ENCODE data around the gene ABHD12B.

The ABHD12B gene, protein sequence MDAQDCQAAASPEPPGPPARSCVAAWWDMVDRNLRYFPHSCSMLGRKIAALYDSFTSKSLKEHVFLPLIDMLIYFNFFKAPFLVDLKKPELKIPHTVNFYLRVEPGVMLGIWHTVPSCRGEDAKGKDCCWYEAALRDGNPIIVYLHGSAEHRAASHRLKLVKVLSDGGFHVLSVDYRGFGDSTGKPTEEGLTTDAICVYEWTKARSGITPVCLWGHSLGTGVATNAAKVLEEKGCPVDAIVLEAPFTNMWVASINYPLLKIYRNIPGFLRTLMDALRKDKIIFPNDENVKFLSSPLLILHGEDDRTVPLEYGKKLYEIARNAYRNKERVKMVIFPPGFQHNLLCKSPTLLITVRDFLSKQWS

GRCh38 chr14:50871914-50872732 lies at the start of gene ABHD12B:
TSS of gene ABHD12B (plus strand) at chr14:50872053. CDS start at chr14:50872175, 122 bp downstream.
- no peak for DNase-seq

- no peak for DNase-seq
Observed at GRCh38 chr14:50822501-50823042, 49.3 kb upstream of the ABHD12B start.

- DNase-seq: no peak
Observed at GRCh38 chr14:50823051-50823761, 48.6 kb upstream of the ABHD12B start.

DNA sequence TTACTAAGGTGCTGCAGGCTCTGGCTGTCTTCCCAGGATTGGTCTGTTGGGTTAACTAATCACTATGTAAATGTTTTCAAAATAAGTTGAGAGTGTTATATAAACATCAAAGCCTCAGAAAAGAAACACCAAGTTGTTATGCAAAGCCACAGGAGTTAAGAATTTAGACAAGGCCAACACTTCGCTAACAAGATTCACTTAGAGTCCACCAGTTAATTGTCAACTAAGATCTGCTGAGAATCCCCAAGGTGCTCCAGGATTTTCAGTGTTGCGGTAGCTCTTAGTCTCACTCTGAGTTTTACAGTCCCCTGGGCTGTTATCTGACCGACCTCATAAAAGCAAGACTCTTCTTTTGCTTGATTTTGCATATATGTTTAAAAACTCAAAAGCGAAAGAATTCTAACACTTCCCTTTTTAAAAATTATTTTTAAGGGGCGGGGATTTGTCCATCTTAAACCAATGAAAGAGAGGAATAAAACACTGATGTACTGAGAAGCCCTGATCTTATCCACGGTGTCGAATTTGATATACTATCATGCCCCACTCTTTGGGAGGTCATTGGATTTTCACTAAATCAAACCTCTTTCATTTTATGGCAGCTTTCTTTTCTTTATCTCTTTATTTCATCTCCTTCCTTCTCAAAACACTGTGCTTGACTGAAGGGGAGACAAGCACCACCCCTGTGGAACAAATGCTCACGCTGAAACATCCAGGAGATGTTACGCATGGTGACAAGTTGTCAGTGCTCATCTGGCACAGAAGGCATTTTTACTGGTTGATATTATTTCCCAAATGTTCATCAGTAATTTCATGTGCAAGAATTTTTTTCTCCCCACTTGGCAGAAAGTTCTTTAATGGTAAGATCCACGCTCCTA lies 47.9 kb upstream of the ABHD12B start:
- DNase-seq: no peak

GRCh38 chr14:50825307-50825706 lies 46.5 kb upstream of the ABHD12B start:
- DNase-seq: no peak

- no peak for DNase-seq
Observed at GRCh38 chr14:50826681-50827080, 45.2 kb upstream of the ABHD12B start.

GRCh38 chr14:50828721-50829488 lies 42.9 kb upstream of the ABHD12B start:
- no peak for DNase-seq

- DNase-seq: no peak
Observed at GRCh38 chr14:50829489-50830043, 42.3 kb upstream of the ABHD12B start.

DNA sequence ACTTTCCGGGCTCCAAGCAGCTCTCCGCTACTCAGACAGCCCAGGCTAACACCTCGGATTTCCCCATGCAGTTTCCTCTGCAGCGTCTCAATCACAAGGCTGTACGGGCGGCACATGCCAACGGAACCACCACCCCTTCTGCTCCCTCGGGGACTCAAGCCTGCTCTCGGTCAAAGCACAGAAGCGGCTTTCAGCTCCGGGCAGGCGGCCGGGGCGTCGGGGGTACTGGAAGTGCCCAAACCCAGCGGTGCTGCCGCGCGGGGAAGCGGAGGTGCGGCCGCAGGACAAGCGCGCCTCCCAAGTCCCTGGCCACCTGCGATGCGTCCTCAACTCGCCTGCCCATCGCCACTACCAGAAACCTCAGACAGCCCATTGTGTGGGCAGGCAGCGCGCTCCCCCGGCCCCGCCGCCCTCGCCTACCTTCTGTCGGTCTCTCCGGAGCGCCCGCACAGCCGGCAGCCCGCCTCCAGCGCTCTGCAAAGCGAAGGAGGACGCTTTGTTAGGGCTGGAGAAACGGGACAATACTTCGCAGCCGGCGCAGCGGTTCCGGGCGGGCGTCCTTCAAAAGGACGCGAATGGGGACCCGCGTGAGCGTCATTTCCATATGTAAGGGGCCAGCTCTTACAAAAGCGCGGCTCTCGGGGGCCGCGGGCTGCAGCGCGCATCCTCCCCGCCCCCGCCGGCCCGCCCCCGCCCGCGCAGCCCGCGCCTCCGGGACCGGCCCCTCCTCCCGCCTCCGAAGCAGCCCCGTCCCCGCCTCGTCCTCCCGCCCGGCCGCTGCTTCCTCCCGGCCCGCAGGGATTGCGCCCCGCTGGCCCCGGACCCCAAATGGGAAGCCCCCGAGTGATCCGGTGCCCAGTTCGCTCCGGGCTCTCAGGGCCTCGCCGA lies 41.6 kb upstream of the ABHD12B start:
- peak; percentile 13 for DNase-seq

DNA sequence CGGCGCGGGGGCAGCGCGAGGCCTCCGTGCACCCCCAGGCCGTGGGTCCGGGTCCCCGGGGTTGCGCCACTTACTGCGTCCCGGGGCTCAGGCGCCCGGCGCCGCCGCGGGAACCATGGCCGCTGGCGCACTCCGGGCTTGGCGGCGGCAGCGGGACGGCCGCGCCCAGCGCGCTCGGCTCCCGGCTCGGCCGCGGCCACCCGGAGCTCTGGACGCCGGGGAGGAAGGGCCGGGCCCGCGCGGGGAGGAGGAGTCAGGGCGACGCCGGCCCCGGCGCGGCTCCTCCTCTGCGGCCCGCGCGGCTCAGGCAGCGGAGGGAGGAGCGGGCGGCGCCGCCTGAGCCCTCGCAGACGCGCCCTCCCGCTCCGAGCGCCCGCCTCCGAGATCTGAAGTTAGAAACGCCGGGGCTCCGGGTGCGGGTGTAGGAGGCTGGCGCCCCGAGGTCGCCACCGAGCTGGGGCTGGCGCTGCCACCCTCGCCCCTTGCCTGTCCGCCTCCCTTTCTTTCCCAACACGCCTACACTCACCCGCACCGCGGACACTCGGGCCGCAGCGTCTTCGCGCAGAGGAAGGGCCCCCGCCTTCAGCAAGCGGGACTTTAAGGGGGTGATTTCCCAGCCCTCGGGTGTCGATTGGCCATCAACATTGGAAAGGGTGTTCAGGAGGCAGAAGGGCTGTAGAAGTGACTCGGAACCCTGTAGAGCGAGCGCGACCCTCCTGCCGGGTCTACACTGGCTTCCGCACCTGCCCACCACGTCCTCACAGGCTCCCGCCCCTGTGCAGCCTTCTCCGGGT lies 40.7 kb upstream of the ABHD12B start, which contains the start of gene NIN:
Gene NIN (minus strand): TSS at position 231 of the 794 bp plus-strand sequence. CDS start 9,106 bp downstream, outside the sequence.
- peak; percentile 57 for DNase-seq

DNA sequence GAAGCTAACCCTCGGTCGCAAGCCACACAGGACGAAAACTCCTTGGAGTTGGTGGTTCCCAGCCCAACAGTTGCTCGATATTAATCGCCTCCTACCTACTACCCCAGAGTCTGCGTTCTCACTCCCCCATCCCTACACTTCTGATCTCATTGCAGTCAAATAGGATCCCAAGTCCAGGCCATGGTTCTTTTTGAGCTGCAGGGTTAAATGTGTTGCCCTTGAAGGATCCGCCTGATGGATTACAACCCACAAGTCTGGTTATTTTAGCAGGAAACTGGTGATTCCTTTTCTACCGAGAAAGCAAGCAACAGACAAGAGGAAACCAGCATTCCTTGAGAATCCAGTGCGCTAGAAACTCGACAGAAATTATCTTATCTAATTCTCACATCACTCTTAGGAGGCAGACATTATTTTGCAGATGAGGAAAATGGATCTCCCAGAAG lies 40.1 kb upstream of the ABHD12B start:
- DNase-seq: no peak

GRCh38 chr14:50832935-50833630 lies 38.8 kb upstream of the ABHD12B start:
- no peak for DNase-seq

- no peak for DNase-seq
Observed at GRCh38 chr14:50834802-50835276, 37.0 kb upstream of the ABHD12B start.

- no peak for DNase-seq
Observed at GRCh38 chr14:50835280-50835679, 36.6 kb upstream of the ABHD12B start.

DNA sequence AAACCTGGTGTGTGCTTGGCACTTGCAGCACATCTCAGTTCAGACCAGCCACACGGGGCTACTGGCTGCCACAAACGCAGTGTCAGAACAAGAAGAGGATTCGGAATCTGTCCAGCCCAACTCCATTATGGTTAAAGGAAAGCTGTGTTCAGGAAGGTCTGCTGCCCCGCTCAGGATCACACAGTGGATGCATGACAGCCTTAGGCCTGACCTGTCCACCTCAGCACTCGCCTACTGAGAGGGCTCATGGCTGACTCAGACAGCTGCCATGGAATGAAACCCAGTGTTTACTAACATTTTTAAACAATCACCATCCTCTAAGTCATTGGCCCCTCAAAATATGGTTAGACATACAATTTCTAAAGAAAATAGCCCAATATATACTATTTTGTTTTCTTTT lies 35.3 kb upstream of the ABHD12B start:
- no peak for DNase-seq

DNA sequence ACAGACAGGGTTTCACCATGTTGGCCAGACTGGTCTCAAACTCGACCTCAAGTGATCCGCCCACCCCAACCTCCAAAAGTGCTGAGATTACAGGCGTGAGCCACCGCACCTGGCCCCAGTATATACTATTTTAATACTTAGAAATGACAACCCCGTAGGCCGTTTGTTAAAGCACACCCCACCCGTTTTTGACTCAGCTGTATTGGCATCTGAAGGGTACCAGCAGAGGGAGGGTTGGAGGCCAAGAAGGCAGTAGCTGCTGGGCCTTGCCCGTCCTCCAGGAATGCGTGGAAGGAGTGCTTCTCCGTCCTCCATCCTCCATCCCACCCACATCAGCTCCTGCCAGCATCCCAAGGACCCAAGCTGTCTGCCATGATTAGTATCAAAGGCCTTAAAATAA lies 34.6 kb upstream of the ABHD12B start:
- no peak for DNase-seq

- DNase-seq: no peak
Observed at GRCh38 chr14:50837850-50838470, 33.9 kb upstream of the ABHD12B start.

- DNase-seq: no peak
Observed at GRCh38 chr14:50839048-50839447, 32.8 kb upstream of the ABHD12B start.

Data from NCI-H510A (cell line).